Suprapubic skin (tissue), 4 donors: ENCODE measurements around the gene NAA20. TPM values are rescaled to one million over a fixed set of nuclear protein-coding genes. Genes with fewer than 3 reads are reported as not detected.

ENCODE experiments used
- DNase-seq, 2 donors: peaks; one replicate each; pipeline ENCODE4 v3.0.0-alpha.2; 2019; ENCODE audit warnings: low spot score in 2 of 2
- H3K27ac ChIP-seq: fragments of 200-600 bp; sonication (generic); one replicate; pipeline ENCODE4 v1.5.1; 2019
- H3K27me3 ChIP-seq: fragments of 200-600 bp; sonication (generic); one replicate; pipeline ENCODE4 v1.5.1; 2019
- H3K36me3 ChIP-seq: fragments of 200-600 bp; sonication (generic); one replicate; pipeline ENCODE4 v1.5.1; 2019
- H3K4me1 ChIP-seq: fragments of 200-600 bp; sonication (generic); one replicate; pipeline ENCODE4 v1.5.1; 2019
- H3K4me3 ChIP-seq: fragments of 200-600 bp; sonication (generic); one replicate; pipeline ENCODE4 v1.5.1; 2019; ENCODE audit warnings: mild to moderate bottlenecking
- H3K9me3 ChIP-seq: fragments of 200-600 bp; sonication (generic); one replicate; pipeline ENCODE4 v1.5.1; 2019
- EP300 ChIP-seq: sonication (generic); formaldehyde crosslinking; IDR thresholded peaks from one replicate; pipeline ENCODE4 v1.6.1; 2017; ENCODE audit warnings: antibody characterized with exemption
- POLR2A ChIP-seq, 2 donors: fragments of 450-650 bp; IDR thresholded peaks; one replicate each; pipeline ENCODE4 v1.6.1; 2017; ENCODE audit warnings: antibody characterized with exemption in 2 of 2, mild to moderate bottlenecking in 2 of 2, moderate library complexity in 2 of 2
- POLR2AphosphoS5 ChIP-seq, 3 donors: sonication (generic); formaldehyde crosslinking; IDR thresholded peaks; one replicate each; pipeline ENCODE4 v1.6.1; 2017; ENCODE audit warnings: antibody characterized with exemption in 3 of 3
- WGBS: methylation state at CpG from one replicate; pipeline ENCODE4 v1.1.5; 2018; 5-methylcytosine and 5-hydroxymethylcytosine counted together
- total RNA-seq, 4 donors: library from RNA; depleted of rRNA; stranded (reverse); fragments of >200 nt; gene quantifications; one replicate each; pipeline ENCODE4 v1.1.0, GENCODE V29; 2016
- TF ChIP-seq, protein P1 (sequence below), 2 donors: fragments of 200-600 bp in 1 of 2; fragments of 450-650 bp in 1 of 2; sonication (generic) in 1 of 2; IDR thresholded peaks; one replicate each; pipeline ENCODE4 v1.5.1; 2016 to 2019; ENCODE audit warnings: antibody characterized with exemption in 2 of 2, mild to moderate bottlenecking in 1 of 2, moderate library complexity in 1 of 2

Gene NAA20
- total RNA-seq, 4 donors from 2014 or later: 20.4 to 38.1 (median 36.5) TPM

DNA sequence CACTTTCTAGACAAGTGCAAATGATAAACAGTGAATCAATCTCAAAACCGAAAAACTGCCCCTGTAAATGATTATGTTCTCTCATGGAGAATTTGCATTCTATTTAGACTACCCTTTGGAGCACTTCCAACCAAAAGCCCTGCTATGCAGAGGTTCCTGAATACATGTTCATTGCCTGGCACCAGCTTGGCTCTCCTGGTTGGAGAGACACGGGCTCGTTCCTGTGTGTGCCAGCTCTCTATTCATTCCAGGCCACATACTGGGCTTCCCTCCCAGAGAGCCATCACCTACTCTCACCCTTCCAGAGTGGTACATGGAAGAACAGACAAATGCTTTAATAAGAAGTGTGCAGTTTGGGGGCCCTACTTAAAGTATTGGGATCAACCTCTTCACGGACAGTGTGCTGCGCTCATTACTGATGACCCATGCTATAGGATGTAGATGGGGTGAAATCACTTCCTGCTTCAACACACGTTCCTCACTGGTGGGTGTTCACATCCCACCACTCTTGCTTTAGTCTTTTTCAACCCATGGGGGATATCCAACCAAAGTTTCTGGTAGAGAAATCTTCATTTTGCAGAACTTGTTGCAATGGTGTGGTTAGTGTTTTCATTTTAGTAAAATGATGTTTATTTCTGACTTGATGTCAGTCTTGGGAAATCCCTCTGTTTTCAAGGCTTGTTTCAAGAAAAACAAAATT, 38.5 kb upstream of the NAA20 start:
- TF ChIP-seq EP300 (no peak), POLR2A (IDR thresholded peaks at IDR 0.05) (no peak), POLR2AphosphoS5 (IDR thresholded peaks at IDR 0.05) (no peak)
- TF ChIP-seq, protein P1, sequence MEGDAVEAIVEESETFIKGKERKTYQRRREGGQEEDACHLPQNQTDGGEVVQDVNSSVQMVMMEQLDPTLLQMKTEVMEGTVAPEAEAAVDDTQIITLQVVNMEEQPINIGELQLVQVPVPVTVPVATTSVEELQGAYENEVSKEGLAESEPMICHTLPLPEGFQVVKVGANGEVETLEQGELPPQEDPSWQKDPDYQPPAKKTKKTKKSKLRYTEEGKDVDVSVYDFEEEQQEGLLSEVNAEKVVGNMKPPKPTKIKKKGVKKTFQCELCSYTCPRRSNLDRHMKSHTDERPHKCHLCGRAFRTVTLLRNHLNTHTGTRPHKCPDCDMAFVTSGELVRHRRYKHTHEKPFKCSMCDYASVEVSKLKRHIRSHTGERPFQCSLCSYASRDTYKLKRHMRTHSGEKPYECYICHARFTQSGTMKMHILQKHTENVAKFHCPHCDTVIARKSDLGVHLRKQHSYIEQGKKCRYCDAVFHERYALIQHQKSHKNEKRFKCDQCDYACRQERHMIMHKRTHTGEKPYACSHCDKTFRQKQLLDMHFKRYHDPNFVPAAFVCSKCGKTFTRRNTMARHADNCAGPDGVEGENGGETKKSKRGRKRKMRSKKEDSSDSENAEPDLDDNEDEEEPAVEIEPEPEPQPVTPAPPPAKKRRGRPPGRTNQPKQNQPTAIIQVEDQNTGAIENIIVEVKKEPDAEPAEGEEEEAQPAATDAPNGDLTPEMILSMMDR (IDR thresholded peaks at IDR 0.05): no peak
- Histone ChIP-seq H3K9me3 (no peaks in the 10 kb centered on the region), H3K27ac (peak overlapping the region; percentile 91), H3K4me1 (peaks cover 79% of the 10 kb centered on the region), H3K27me3 (no peaks in the 10 kb centered on the region), H3K4me3 (peak overlapping the region; percentile 65), H3K36me3 (no peaks in the 10 kb centered on the region)
- WGBS: 39% methylated on average over 6 of the region's 6 CpGs
- no peak for DNase-seq

DNA sequence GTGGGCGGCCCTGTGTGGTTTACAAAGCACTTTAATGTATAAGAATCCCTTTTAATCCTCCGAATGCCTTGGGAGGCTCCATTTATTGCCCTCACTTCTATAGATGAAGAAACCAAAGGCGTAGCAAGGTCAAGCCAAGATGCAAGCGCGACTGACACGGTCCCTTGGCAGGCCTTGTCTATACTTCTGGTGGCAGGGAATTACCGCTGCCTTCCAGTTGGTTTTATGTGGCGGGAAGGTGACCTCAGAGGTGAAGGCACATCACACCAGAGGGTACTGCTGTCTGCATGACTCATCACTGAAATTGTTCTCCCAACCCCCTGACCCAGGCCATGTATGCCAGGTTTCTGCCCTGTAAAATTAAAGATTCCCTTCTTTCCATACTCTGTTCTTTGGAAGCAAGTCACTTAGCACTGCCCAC, 36.1 kb upstream of the NAA20 start:
- Histone ChIP-seq H3K4me3 (no peak overlapping the region), H3K4me1 (peaks cover 78% of the 10 kb centered on the region), H3K27ac (peak overlapping the region; percentile 39), H3K9me3 (no peaks in the 10 kb centered on the region), H3K36me3 (no peaks in the 10 kb centered on the region), H3K27me3 (no peaks in the 10 kb centered on the region)
- TF ChIP-seq, protein P1 (IDR thresholded peaks at IDR 0.05): no peak
- TF ChIP-seq EP300 (no peak), POLR2A (IDR thresholded peaks at IDR 0.05) (no peak), POLR2AphosphoS5 (IDR thresholded peaks at IDR 0.05) (no peak)
- no peak for DNase-seq
- WGBS: 49% methylated on average over 7 of the region's 8 CpGs

DNA sequence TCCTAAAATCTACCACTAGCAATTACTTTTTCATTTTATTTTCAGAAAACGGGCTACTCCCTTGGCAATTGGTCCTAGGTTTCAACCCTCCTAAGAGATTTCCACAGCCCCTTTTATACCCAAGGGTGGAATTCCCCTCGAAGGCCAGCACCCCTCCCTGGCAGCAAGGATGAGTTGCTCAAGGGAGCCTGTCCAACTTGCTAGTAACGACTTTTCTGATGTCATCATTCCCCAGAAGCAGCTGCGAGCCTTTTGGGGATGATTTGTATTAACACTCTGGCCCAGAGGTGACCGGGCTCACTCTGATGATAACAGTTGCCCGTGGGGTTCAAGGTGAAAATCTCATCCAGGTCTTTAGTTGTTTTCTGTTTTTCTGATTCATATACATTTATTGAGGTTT, 30.7 kb upstream of the NAA20 start:
- Histone ChIP-seq H3K27me3 (no peaks in the 10 kb centered on the region), H3K4me1 (peaks cover 66% of the 10 kb centered on the region), H3K9me3 (no peaks in the 10 kb centered on the region), H3K36me3 (peaks cover 7% of the 10 kb centered on the region), H3K27ac (peak overlapping the region; percentile 49), H3K4me3 (no peak overlapping the region)
- no peak for DNase-seq
- TF ChIP-seq POLR2AphosphoS5 (IDR thresholded peaks at IDR 0.05): no peak
- TF ChIP-seq POLR2A (IDR thresholded peaks at IDR 0.05): no peak
- TF ChIP-seq EP300: no peak
- TF ChIP-seq, protein P1 (IDR thresholded peaks at IDR 0.05): no peak
- WGBS: 16% methylated on average over 6 of the region's 6 CpGs

DNA sequence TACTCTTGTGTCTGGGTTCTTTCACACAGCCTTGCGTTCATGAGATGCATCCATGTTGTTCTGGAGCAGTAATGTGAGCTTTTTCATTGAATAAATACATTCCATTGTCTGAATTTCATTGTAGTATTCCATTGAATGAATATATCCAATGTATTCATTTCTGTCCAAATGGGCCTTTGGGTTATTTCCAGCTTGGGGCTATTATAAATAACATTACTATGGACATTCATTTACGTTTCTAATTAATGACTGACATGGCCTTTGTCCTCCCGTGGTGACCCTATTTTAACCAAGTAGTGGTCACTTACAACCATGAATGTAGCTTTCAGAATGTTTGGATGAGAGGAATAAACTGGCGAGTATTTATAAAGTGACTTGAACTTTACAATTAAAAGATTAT, 30.1 kb upstream of the NAA20 start:
- H3K9me3 ChIP-seq: no peaks in the 10 kb centered on the region
- no peaks in the 10 kb centered on the region for H3K27me3 ChIP-seq
- no peak for DNase-seq
- H3K36me3 ChIP-seq: peaks cover 7% of the 10 kb centered on the region
- TF ChIP-seq, protein P1 (IDR thresholded peaks at IDR 0.05): no peak
- TF ChIP-seq POLR2A (IDR thresholded peaks at IDR 0.05): no peak
- TF ChIP-seq EP300: no peak
- TF ChIP-seq POLR2AphosphoS5 (IDR thresholded peaks at IDR 0.05): no peak
- 84% methylated on average over 4 of the region's 4 CpGs for WGBS
- H3K4me1 ChIP-seq: peaks cover 66% of the 10 kb centered on the region
- H3K27ac ChIP-seq: peak overlapping the region; percentile 49
- no peak overlapping the region for H3K4me3 ChIP-seq

DNA sequence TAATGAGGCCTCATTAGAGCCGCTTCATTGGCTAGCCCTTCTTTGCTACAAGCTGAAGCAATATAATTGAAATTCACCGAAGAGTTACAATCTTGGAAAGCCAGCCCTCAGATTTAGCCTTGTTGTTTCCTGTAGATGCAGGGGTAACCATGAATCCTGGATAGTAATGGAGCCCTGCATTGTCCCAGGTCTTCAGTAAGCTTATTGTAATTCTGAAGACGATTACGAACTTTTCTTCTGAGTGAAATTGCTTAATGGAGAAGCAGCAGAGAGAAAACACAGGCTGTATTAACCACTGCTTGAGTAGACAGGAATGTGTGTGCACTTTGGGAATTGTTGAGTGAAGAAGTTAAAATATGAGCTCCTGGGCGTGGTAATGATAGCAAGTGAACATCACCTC, 26.3 kb upstream of the NAA20 start:
- no peak overlapping the region for H3K27ac ChIP-seq

More for the DNA sequence above, 26.3 kb upstream of the NAA20 start:
- TF ChIP-seq EP300 (no peak), POLR2A (IDR thresholded peaks at IDR 0.05) (no peak)
- 70% methylated on average over 5 of the region's 5 CpGs for WGBS
- H3K36me3 ChIP-seq: peaks cover 7% of the 10 kb centered on the region
- no peak for DNase-seq
- H3K4me1 ChIP-seq: peaks cover 77% of the 10 kb centered on the region
- H3K4me3 ChIP-seq: no peak overlapping the region
- no peaks in the 10 kb centered on the region for H3K9me3 ChIP-seq
- H3K27me3 ChIP-seq: no peaks in the 10 kb centered on the region
